Dedifferentiated amniotic fluid mesenchymal stem cell (primary cell): ENCODE data around the gene CDH8.
"Not testable (repeated sequence)": the region's sequence is repeated elsewhere in the genome, so short reads cannot be mapped to it uniquely, and the experiment has no call there.

Experiments
- DNase-seq: peaks from one replicate; pipeline ENCODE4 v3.0.0-alpha.2; 2016; ENCODE audit errors: extremely low spot score

Gene CDH8

GRCh38 chr16:61862221-61863155 lies 173.8 kb downstream of the CDH8 start:
- no peak for DNase-seq

- no peak for DNase-seq
These were observed 177.2 kb downstream of the CDH8 start for GRCh38 chr16:61858988-61859387.

GRCh38 chr16:61842666-61843065 lies 193.6 kb downstream of the CDH8 start:
- DNase-seq: no peak

GRCh38 chr16:61836804-61837393 lies 199.3 kb downstream of the CDH8 start:
- no peak for DNase-seq

GRCh38 chr16:61834082-61834481 lies 202.2 kb downstream of the CDH8 start:
- DNase-seq: no peak

- no peak for DNase-seq
These were observed 204.8 kb downstream of the CDH8 start for GRCh38 chr16:61831351-61831917.

- no peak for DNase-seq
These were observed 206.6 kb downstream of the CDH8 start for GRCh38 chr16:61829631-61830030.

GRCh38 chr16:61823326-61823725 lies 212.9 kb downstream of the CDH8 start:
- DNase-seq: no peak

- DNase-seq: no peak
These were observed 215.4 kb downstream of the CDH8 start for GRCh38 chr16:61820820-61821219.

- no peak for DNase-seq
These were observed 215.8 kb downstream of the CDH8 start for GRCh38 chr16:61820398-61820797.

- no peak for DNase-seq
These were observed 217.4 kb downstream of the CDH8 start for GRCh38 chr16:61818850-61819249.

- DNase-seq: no peak
These were observed 218.5 kb downstream of the CDH8 start for GRCh38 chr16:61817583-61818278.

GRCh38 chr16:61814726-61815347 lies 221.4 kb downstream of the CDH8 start:
- DNase-seq: no peak

- no peak for DNase-seq
These were observed 222.9 kb downstream of the CDH8 start for GRCh38 chr16:61813339-61813738.

- DNase-seq: no peak
These were observed 224.0 kb downstream of the CDH8 start for GRCh38 chr16:61812251-61812650.

GRCh38 chr16:61807551-61807950 lies 228.7 kb downstream of the CDH8 start:
- no peak for DNase-seq

GRCh38 chr16:61801217-61801616 lies 235.0 kb downstream of the CDH8 start:
- DNase-seq: not testable (repeated sequence)

- no peak for DNase-seq
These were observed 237.5 kb downstream of the CDH8 start for GRCh38 chr16:61798741-61799140.

GRCh38 chr16:61797961-61798507 lies 238.2 kb downstream of the CDH8 start:
- no peak for DNase-seq

GRCh38 chr16:61797296-61797795 lies 238.9 kb downstream of the CDH8 start:
- no peak for DNase-seq

- no peak for DNase-seq
These were observed 243.9 kb downstream of the CDH8 start for GRCh38 chr16:61792194-61792909.
